Ureter (tissue), 1 donor: Measurements from ENCODE around the gene PEX10. TPM values are rescaled to one million over a fixed set of nuclear protein-coding genes. Genes with fewer than 3 reads are reported as not detected.

Experiments
- DNase-seq: peaks from one replicate; pipeline ENCODE4 v3.0.0-alpha.2; 2020; ENCODE audit warnings: low spot score
- total RNA-seq: library from RNA; stranded (reverse); gene quantifications from one replicate; pipeline ENCODE4 v1.2.4, GENCODE V29; 2023
- donor health status: DM: yes; HTN: yes; CAD: no.

Gene PEX10
- total RNA-seq, 1 donor from 2014 or later, result 30.7 TPM

GRCh38 chr1:2388004-2388913, 24.1 kb downstream of the PEX10 start:
- DNase-seq, result no peak

GRCh38 chr1:2386636-2387611, 25.4 kb downstream of the PEX10 start:
- DNase-seq, result no peak

- no peak for DNase-seq
Measured at GRCh38 chr1:2385606-2386280, 26.6 kb downstream of the PEX10 start.

GRCh38 chr1:2384941-2385481, 27.4 kb downstream of the PEX10 start:
- no peak for DNase-seq

GRCh38 chr1:2384130-2384860, 28.1 kb downstream of the PEX10 start:
- no peak for DNase-seq

- DNase-seq, result no peak
Measured at GRCh38 chr1:2383576-2383975, 28.8 kb downstream of the PEX10 start.

- no peak for DNase-seq
Measured at GRCh38 chr1:2382621-2383361, 29.6 kb downstream of the PEX10 start.

GRCh38 chr1:2381741-2382620, 30.4 kb downstream of the PEX10 start:
- DNase-seq, result peak; percentile 85

- no peak for DNase-seq
Measured at GRCh38 chr1:2380816-2381591, 31.4 kb downstream of the PEX10 start.

- DNase-seq, result no peak
Measured at GRCh38 chr1:2379733-2380404, 32.5 kb downstream of the PEX10 start.

- DNase-seq, result no peak
Measured at GRCh38 chr1:2378956-2379732, 33.2 kb downstream of the PEX10 start.

GRCh38 chr1:2378441-2378851, 33.9 kb downstream of the PEX10 start:
- no peak for DNase-seq

- DNase-seq, result no peak
Measured at GRCh38 chr1:2377751-2378440, 34.5 kb downstream of the PEX10 start.

- DNase-seq, result no peak
Measured at GRCh38 chr1:2376931-2377672, 35.3 kb downstream of the PEX10 start.

- no peak for DNase-seq
Measured at GRCh38 chr1:2376261-2376741, 36.1 kb downstream of the PEX10 start.

- no peak for DNase-seq
Measured at GRCh38 chr1:2375923-2376260, 36.5 kb downstream of the PEX10 start.
